ENCODE data around the gene PEAK1.

PEAK1 gene

DNA sequence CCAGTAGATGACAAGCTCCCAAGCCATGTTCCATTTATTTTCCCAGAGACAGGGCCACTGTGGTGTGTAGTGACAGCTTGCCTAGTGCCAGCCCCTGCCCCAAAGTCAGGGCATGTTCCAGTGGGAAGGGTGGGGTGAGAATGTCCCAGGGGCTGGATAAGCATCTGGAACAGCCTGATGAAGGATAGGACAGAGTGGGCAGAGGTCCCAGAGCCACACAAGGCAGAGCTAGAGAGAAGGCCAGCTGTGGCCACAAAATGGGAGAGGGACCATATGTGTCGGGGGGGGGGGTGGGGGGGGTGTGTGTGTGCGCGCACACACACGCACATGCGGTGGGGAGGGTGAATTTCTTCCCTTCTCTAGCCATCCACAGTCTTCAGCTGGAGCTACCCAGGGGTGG lies 322.0 kb downstream of the PEAK1 start:
- TF ChIP-seq, protein P1, sequence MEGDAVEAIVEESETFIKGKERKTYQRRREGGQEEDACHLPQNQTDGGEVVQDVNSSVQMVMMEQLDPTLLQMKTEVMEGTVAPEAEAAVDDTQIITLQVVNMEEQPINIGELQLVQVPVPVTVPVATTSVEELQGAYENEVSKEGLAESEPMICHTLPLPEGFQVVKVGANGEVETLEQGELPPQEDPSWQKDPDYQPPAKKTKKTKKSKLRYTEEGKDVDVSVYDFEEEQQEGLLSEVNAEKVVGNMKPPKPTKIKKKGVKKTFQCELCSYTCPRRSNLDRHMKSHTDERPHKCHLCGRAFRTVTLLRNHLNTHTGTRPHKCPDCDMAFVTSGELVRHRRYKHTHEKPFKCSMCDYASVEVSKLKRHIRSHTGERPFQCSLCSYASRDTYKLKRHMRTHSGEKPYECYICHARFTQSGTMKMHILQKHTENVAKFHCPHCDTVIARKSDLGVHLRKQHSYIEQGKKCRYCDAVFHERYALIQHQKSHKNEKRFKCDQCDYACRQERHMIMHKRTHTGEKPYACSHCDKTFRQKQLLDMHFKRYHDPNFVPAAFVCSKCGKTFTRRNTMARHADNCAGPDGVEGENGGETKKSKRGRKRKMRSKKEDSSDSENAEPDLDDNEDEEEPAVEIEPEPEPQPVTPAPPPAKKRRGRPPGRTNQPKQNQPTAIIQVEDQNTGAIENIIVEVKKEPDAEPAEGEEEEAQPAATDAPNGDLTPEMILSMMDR (IDR thresholded peaks at IDR 0.05; ENCODE audit: insufficient read depth, low read depth, low read length, missing control alignments) = no peak
- DNase-seq (ENCODE audit: low read depth) = no peak
- H3K4me3 ChIP-seq (ENCODE audit: low read length) = no peak overlapping the region

DNA sequence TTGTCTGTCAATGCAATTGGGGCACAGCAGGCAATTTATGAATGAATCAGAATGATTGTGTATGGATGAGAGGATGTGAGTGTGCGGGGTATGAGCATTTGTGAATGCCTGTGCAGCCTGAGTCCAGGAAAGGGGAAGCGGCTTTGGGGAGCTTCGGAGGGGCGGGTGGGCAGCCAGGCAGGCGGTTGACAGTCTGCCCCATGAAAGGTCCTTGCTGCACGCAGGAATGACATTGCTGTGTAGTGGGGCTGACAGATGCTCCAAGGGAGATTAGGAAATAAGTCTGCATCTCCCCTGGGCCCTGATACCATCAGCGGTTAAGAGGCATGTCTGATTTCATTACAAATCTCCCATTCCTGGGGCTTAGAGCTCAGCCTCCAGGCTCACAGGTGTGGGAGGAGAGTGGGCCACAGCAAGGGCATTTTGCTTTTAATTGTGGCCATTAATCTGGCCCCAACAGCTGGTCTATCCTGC lies 322.6 kb downstream of the PEAK1 start:
- no peak for DNase-seq (ENCODE audit: low read depth)
- no peak overlapping the region for H3K4me3 ChIP-seq (ENCODE audit: low read length)
- TF ChIP-seq, protein P1 (IDR thresholded peaks at IDR 0.05; ENCODE audit: insufficient read depth, low read depth, low read length, missing control alignments) = no peak

DNA sequence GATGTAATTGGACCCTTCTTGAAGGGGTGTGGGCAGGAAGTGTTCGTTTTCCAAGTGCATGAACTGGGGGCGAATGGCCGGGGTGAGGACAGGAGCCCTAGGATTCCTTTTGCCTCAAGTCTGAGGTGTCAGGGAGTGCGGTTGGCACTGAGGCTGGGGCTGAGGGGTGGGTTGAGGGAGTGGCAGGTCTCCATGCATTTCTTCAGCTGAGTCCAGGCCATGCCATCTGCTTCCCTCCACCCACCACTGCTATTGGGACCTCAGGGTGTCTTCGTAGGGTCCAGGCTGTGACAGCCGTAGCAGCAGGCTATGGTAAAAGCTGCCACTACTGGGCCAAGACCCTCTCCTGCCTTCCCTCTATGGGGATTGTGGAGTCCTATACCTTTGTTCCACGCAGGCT lies 323.4 kb downstream of the PEAK1 start:
- DNase-seq (ENCODE audit: low read depth) = no peak

DNA sequence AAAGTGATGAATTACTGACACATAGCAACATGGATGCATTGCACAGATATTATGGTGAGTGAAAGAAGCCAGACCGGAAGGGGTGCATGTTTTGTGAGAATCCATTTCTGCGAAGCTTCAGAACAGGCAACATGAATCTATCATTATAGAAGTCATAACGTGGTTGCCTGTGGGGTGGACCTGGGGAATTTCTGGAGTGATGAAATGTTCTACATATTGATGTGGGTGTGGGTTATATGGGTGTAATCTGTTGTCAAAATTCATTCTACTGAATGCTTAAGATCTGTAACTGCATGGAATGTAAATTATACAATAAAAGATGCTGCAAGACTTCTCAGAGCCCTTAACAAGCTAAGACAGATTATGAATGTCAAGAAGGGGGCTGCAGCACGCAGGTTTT lies 323.8 kb downstream of the PEAK1 start:
- TF ChIP-seq, protein P1 (IDR thresholded peaks at IDR 0.05; ENCODE audit: insufficient read depth, low read depth, low read length, missing control alignments) = no peak
- H3K4me3 ChIP-seq (ENCODE audit: low read length) = no peak overlapping the region
- DNase-seq (ENCODE audit: low read depth) = peak; percentile 28

More for the DNA sequence above, 323.4 kb downstream of the PEAK1 start:
- H3K4me3 ChIP-seq (ENCODE audit: low read length) = no peak overlapping the region
- TF ChIP-seq, protein P1 (IDR thresholded peaks at IDR 0.05; ENCODE audit: insufficient read depth, low read depth, low read length, missing control alignments) = no peak

DNA sequence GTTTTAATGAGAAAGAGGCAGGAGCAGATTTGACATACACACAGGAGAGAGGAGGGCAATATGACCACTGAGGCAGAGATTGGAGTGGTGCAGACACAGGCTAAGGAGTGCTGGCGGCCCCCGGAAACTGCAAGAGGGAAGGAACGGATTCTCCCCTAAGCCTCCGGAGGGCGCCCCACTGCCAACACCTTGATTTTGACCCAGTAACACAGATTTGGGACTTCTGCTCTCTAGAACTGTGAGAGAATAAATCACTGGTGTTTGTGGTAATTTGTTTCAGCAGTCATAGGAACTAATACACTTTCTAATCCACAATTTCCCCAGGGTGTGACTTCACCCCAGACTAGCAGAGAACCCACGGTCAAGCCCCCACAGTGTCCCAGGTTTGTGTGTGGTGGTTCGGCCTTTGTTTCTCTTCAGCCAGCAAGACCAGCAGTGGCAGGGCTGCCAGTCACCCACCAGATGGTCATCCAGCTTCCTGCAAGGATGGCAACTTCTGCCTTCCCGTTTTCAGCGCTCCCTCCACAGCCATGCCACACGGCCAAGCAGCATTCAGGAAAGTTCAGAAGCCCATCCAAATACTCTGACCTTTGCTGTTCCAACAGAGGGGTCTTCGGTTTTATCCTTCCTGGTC lies 325.4 kb downstream of the PEAK1 start:
- TF ChIP-seq, protein P1 (IDR thresholded peaks at IDR 0.05; ENCODE audit: insufficient read depth, low read depth, low read length, missing control alignments) = no peak
- no peak for DNase-seq (ENCODE audit: low read depth)

DNA sequence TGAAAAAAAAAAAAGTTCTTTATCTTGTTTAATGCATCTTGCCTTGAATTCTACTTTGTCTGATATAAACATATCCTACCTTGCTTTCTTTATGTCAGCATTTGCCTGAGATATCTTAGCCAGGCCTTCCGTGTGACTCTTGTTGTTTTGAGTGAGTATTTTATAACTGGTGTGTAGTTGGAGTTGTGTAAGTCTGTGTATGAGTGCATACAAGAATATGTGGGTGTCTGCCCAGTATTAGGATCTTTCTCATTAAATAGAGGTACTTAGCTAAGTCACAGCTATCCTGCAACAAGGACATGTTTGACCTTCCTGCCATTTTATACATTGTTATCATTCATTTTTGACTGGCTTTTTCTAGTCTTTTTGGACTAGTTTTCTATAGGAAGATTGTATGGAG lies 326.5 kb downstream of the PEAK1 start:
- no peak overlapping the region for H3K4me3 ChIP-seq (ENCODE audit: low read length)
- DNase-seq (ENCODE audit: low read depth) = no peak
- TF ChIP-seq, protein P1 (IDR thresholded peaks at IDR 0.05; ENCODE audit: insufficient read depth, low read depth, low read length, missing control alignments) = no peak

More for the DNA sequence above, 325.4 kb downstream of the PEAK1 start:
- H3K4me3 ChIP-seq (ENCODE audit: low read length) = no peak overlapping the region

DNA sequence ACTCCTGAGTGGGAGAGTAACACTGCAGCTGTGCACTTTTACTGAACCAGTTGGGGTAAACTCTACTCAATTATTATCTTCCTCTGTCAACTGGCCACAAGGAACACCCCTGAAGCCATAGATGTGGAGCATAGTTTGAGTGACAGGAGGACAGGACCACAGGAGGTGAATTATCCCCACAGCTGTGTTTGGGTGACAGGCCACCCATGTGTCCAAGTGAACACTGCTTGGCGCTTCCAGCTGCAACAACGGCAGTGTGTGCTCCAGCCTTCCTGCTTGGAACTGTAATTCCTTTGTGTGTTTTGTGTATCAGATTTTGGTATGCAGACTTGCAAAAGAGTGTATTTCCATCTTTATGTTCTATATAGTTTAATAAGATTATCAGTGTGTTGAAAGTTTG lies 328.8 kb downstream of the PEAK1 start:
- TF ChIP-seq, protein P1 (IDR thresholded peaks at IDR 0.05; ENCODE audit: insufficient read depth, low read depth, low read length, missing control alignments) = no peak
- H3K4me3 ChIP-seq (ENCODE audit: low read length) = no peak overlapping the region
- no peak for DNase-seq (ENCODE audit: low read depth)

Data from epithelial cell of esophagus (primary cell).